Kidney epithelial cell (primary cell): ENCODE measurements around the gene FRS3. TPM values are rescaled to one million over a fixed set of nuclear protein-coding genes. Genes with fewer than 3 reads are reported as not detected.

Source experiments
- DNase-seq: peaks from one replicate; pipeline ENCODE4 v3.0.0-alpha.2; 2010; ENCODE audit warnings: low read depth
- H3K27me3 ChIP-seq: 2 replicates; pipeline ENCODE4 v1.6.0; 2011; ENCODE audit warnings: low read length; ENCODE audit not compliant: control insufficient read depth, insufficient read depth
- H3K36me3 ChIP-seq: 2 replicates; pipeline ENCODE4 v1.5.1; 2011; ENCODE audit warnings: low read length; ENCODE audit not compliant: control insufficient read depth, insufficient read depth
- H3K4me3 ChIP-seq: 2 replicates; pipeline ENCODE4 v1.5.1; 2011; ENCODE audit warnings: low read depth, mild to moderate bottlenecking, control low read depth, low read length
- total RNA-seq: library from RNA; depleted of rRNA; stranded (reverse); fragments of >200 nt; gene quantifications from 2 replicates; pipeline ENCODE4 v1.2.3, GENCODE V29; 2015
- TF ChIP-seq, protein P1 (sequence below): IDR thresholded peaks from 2 replicates; pipeline ENCODE4 v1.5.1; 2011; ENCODE audit warnings: mild to moderate bottlenecking, moderate library complexity, low read length, control low read depth, inconsistent platforms; ENCODE audit not compliant: insufficient read depth, poor library complexity, severe bottlenecking

The FRS3 gene
- total RNA-seq, 1 donor from 2014 or later, result 2.1 TPM

DNA sequence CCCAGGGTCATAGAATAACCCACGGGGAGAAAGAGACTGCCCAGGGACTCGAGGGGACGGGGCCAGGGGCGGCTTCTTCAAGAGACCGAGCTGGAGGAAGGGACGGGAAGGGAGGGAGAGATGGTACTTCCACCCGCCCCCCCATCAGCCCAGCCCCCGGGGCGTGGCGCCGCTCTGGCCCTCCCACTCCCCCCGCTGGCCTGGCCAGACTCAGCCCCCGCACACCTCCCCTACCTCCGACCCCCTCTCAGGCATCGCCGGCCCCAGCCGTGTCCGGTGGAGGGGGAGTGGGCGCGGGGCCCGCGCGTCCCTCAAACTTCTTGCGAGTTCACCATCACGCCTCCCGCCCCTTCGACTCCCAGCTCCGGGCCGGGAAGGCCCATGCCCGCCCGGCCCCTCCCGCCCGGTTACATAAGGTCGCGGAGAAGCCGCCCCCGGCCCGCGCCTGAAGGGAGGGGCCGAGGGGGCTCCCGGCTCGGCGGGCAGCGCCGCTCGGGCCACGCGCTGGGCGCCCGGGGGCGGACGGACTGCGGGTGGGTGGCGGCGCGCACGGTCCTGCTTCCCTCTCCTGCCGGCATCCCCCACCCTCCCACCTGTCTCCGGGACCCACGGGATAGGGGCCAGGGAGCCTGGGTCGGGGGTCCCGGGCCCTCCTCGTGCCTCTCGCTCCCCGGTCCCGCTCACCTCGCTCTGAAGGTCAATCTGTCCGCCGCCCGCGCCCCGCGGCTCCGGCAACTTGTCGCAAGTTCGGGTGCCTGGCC is 44.9 kb downstream of the FRS3 start:
- Histone ChIP-seq H3K4me3 (peak overlapping the region; percentile 72), H3K36me3 (no peaks in the 10 kb centered on the region), H3K27me3 (peaks cover 5% of the 10 kb centered on the region)
- DNase-seq, result no peak
- TF ChIP-seq, protein P1, sequence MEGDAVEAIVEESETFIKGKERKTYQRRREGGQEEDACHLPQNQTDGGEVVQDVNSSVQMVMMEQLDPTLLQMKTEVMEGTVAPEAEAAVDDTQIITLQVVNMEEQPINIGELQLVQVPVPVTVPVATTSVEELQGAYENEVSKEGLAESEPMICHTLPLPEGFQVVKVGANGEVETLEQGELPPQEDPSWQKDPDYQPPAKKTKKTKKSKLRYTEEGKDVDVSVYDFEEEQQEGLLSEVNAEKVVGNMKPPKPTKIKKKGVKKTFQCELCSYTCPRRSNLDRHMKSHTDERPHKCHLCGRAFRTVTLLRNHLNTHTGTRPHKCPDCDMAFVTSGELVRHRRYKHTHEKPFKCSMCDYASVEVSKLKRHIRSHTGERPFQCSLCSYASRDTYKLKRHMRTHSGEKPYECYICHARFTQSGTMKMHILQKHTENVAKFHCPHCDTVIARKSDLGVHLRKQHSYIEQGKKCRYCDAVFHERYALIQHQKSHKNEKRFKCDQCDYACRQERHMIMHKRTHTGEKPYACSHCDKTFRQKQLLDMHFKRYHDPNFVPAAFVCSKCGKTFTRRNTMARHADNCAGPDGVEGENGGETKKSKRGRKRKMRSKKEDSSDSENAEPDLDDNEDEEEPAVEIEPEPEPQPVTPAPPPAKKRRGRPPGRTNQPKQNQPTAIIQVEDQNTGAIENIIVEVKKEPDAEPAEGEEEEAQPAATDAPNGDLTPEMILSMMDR, result no peak

DNA sequence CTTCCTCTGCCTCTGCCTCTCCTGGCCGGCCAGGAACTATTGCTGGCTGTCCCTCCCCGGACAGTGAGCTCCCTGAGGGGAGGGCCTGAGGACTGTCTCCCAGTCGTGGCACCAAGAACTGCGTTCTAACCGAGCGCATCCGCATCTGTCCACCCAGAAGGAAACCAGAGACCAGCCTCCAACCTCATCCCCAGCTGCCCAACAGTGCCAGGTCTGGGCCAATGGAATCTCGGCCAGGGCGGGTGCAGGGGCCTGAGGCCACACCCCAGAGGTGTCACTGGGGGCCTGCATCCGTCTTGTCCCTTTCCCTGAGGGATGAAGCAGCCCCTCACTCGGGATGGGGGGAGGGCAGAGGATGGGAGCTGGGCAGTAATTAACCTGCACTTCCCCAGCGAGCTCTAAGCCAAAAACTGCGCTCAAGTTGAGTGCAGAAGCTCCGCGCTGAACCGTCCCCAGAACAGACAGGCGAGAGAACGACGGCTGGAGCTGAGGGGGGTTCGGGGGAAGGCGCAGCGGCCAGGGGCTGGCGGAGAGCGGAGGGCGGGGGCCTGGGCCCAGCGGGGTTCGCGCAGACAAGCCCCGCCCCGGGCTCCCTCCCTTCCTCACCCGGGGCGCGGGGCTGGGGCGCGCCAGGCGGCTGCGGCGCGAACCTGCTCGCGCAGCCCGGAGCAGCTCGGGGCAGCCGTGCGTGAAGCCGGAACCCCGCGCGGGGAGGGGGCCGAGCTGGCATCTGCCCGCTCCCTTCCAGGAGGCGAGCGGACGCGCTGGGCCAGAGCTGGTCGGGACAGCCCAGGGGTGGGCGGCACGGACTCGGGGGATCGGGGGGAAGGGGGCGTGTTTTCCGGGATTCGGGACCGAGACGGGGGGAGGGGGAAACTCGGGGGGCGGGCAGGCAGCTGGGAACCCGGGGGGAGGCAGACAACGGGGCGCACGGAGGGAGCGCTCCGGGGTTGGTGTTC is 45.7 kb downstream of the FRS3 start:
- Histone ChIP-seq H3K4me3 (peak overlapping the region; percentile 72), H3K36me3 (no peaks in the 10 kb centered on the region), H3K27me3 (peaks cover 5% of the 10 kb centered on the region)
- TF ChIP-seq, protein P1, result no peak
- DNase-seq, result no peak

DNA sequence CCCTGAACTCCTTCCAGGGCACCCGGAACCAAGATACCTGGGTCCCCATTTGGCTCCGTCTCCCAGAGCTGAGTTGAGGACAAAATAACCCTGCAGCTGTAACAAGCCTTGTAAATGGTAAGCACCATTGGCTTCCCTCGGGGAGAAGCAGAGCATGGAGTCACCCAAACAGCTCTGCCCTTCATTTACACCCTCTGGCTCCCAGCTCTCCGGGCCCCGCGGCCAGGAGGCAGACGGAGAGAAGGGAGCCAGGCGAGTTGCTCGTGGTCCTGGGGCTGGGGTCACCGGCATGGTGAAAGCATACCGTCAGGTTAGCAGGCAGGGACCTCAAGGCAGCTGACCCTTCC is 46.4 kb downstream of the FRS3 start:
- DNase-seq, result no peak
- H3K36me3 ChIP-seq, result no peaks in the 10 kb centered on the region
- H3K4me3 ChIP-seq, result peak overlapping the region; percentile 72

DNA sequence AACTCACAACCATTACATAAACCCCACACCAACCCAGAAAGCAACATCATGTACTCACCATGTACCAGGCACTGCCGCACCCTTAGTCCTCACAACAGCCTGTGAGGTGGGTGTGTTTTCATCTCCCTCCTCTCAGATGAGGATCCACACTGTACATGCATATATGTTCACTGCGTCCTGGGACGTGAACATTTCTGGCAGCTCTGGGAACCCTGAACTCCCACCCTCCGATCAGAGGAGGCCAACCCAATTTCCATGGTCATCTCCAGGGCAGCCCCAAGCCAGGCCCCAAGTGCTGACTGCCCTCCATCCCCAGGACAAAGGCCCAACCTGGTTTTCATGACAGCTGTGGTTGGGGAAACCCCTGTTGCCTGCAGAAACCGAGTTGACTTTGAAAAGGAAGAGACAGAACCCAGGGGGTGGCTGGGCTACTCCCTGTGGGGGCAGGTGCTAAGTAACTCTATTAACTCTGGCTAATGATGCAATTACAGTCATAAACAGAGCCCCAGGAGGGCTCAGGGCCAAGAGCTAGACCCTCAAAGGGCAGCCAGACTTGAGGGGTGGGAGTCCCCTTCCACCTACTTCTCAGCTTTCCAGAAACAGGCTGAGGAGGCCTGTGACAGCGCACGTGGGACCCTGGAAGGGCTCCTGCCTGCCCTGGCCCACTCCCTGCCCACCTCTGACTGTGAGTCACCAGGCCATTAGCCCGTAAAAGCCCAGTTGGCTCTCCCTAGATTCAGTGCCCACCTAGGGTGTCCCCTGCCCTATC is 46.9 kb downstream of the FRS3 start:
- DNase-seq, result no peak
- TF ChIP-seq, protein P1, result no peak
- H3K36me3 ChIP-seq, result no peaks in the 10 kb centered on the region
- H3K4me3 ChIP-seq, result no peak overlapping the region
- H3K27me3 ChIP-seq, result peaks cover 5% of the 10 kb centered on the region

More for the DNA sequence above, 46.4 kb downstream of the FRS3 start:
- H3K27me3 ChIP-seq, result peaks cover 5% of the 10 kb centered on the region
- TF ChIP-seq, protein P1, result no peak

DNA sequence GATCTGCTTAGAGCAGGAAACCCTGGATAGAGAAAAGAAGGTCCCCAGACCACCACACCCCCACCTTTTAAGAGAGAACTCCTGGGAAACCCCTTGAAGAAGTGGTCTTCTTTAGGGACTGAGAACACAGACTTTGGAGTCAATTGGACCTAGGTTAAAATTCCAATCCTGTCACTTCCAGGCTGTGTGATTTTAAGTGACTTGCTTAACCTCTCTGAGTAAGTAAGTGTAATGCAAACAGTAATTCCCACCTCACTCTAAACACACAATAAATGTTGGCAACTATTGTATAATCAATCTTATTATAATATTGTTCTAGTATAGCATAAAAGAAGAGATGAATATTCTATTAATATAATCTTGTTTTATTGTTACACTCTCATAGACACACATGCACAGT is 47.6 kb downstream of the FRS3 start:
- TF ChIP-seq, protein P1, result no peak
- Histone ChIP-seq H3K36me3 (no peaks in the 10 kb centered on the region), H3K4me3 (no peak overlapping the region), H3K27me3 (peaks cover 5% of the 10 kb centered on the region)
- no peak for DNase-seq
